HEK293 (cell line): ENCODE results near the gene HPD.

ENCODE experiments used
- ELK4 ChIP-seq: IDR thresholded peaks from 2 replicates; pipeline ENCODE4 v1.6.1; 2011; ENCODE audit warnings: mild to moderate bottlenecking, low read depth, low read length, borderline replicate concordance
- GLIS1 ChIP-seq: fragments of 450-650 bp; formaldehyde crosslinking; IDR thresholded peaks from 2 replicates; pipeline ENCODE4 v1.5.1; 2016; ENCODE audit warnings: missing biosample characterization, missing genetic modification characterization
- KLF8 ChIP-seq: fragments of 450-650 bp; formaldehyde crosslinking; IDR thresholded peaks from 2 replicates; pipeline ENCODE4 v1.5.1; 2016; ENCODE audit warnings: missing biosample characterization, missing genetic modification characterization
- OVOL3 ChIP-seq: fragments of 450-650 bp; formaldehyde crosslinking; IDR thresholded peaks from 2 replicates; pipeline ENCODE4 v1.5.1; 2016; ENCODE audit warnings: missing biosample characterization, missing genetic modification characterization
- SP2 ChIP-seq: fragments of 450-650 bp; formaldehyde crosslinking; IDR thresholded peaks from 2 replicates; pipeline ENCODE4 v1.5.1; 2016; ENCODE audit warnings: missing biosample characterization, missing genetic modification characterization
- SP3 ChIP-seq: fragments of 450-650 bp; formaldehyde crosslinking; IDR thresholded peaks from 2 replicates; pipeline ENCODE4 v1.5.1; 2016; ENCODE audit warnings: missing biosample characterization, missing genetic modification characterization
- YY2 ChIP-seq: fragments of 450-650 bp; formaldehyde crosslinking; IDR thresholded peaks from 2 replicates; pipeline ENCODE4 v1.5.1; 2016; ENCODE audit warnings: missing biosample characterization, missing genetic modification characterization
- ZBTB17 ChIP-seq: fragments of 450-650 bp; formaldehyde crosslinking; IDR thresholded peaks from 2 replicates; pipeline ENCODE4 v1.5.1; 2016; ENCODE audit warnings: missing biosample characterization, missing genetic modification characterization
- ZBTB44 ChIP-seq: fragments of 450-650 bp; IDR thresholded peaks from 2 replicates; pipeline ENCODE4 v1.5.1; 2018; ENCODE audit warnings: missing biosample characterization, mild to moderate bottlenecking, missing genetic modification characterization
- ZFP41 ChIP-seq: fragments of 450-650 bp; formaldehyde crosslinking; IDR thresholded peaks from 2 replicates; pipeline ENCODE4 v1.5.1; 2016; ENCODE audit warnings: missing biosample characterization, missing genetic modification characterization, borderline replicate concordance
- ZFP69B ChIP-seq: fragments of 450-650 bp; formaldehyde crosslinking; IDR thresholded peaks from 2 replicates; pipeline ENCODE4 v1.5.1; 2016; ENCODE audit warnings: missing biosample characterization, missing genetic modification characterization
- ZNF121 ChIP-seq: fragments of 450-650 bp; formaldehyde crosslinking; IDR thresholded peaks from 2 replicates; pipeline ENCODE4 v1.5.1; 2016; ENCODE audit warnings: missing biosample characterization, missing genetic modification characterization
- ZNF18 ChIP-seq: fragments of 450-650 bp; formaldehyde crosslinking; IDR thresholded peaks from 2 replicates; pipeline ENCODE4 v1.5.1; 2016; ENCODE audit warnings: missing biosample characterization, missing genetic modification characterization
- ZNF214 ChIP-seq: fragments of 450-650 bp; formaldehyde crosslinking; IDR thresholded peaks from 2 replicates; pipeline ENCODE4 v1.5.1; 2017; ENCODE audit warnings: missing biosample characterization, mild to moderate bottlenecking, missing genetic modification characterization, borderline replicate concordance
- ZNF23 ChIP-seq: fragments of 450-650 bp; formaldehyde crosslinking; IDR thresholded peaks from 2 replicates; pipeline ENCODE4 v1.5.1; 2016; ENCODE audit warnings: missing biosample characterization, missing genetic modification characterization, borderline replicate concordance
- ZNF26 ChIP-seq: fragments of 450-650 bp; formaldehyde crosslinking; IDR thresholded peaks from 2 replicates; pipeline ENCODE4 v1.5.1; 2016; ENCODE audit warnings: missing biosample characterization, missing genetic modification characterization
- ZNF324 ChIP-seq: fragments of 450-650 bp; formaldehyde crosslinking; IDR thresholded peaks from 2 replicates; pipeline ENCODE4 v1.5.1; 2016; ENCODE audit warnings: missing biosample characterization, missing genetic modification characterization
- ZNF335 ChIP-seq: fragments of 450-650 bp; formaldehyde crosslinking; conservative IDR thresholded peaks from 2 replicates; pipeline ENCODE4 v1.5.1; 2016; ENCODE audit warnings: missing biosample characterization, missing genetic modification characterization
- ZNF341 ChIP-seq: fragments of 450-650 bp; formaldehyde crosslinking; IDR thresholded peaks from 2 replicates; pipeline ENCODE4; 2016; ENCODE audit warnings: low read depth, missing biosample characterization, missing genetic modification characterization
- ZNF354C ChIP-seq: fragments of 450-650 bp; formaldehyde crosslinking; IDR thresholded peaks from 2 replicates; pipeline ENCODE4 v1.5.1; 2016; ENCODE audit warnings: missing biosample characterization, missing genetic modification characterization, low read depth, borderline replicate concordance
- ZNF426 ChIP-seq: fragments of 450-650 bp; formaldehyde crosslinking; IDR thresholded peaks from 2 replicates; pipeline ENCODE4 v1.5.1; 2017; ENCODE audit warnings: missing biosample characterization, missing genetic modification characterization, mild to moderate bottlenecking, inconsistent platforms, moderate library complexity
- ZNF530 ChIP-seq: fragments of 450-650 bp; formaldehyde crosslinking; IDR thresholded peaks from 2 replicates; pipeline ENCODE4 v1.5.1; 2016; ENCODE audit warnings: low read depth, missing biosample characterization, missing genetic modification characterization
- ZNF571 ChIP-seq: fragments of 450-650 bp; formaldehyde crosslinking; IDR thresholded peaks from 2 replicates; pipeline ENCODE4 v1.5.0; 2017; ENCODE audit warnings: missing biosample characterization, missing genetic modification characterization
- ZNF704 ChIP-seq: fragments of 450-650 bp; formaldehyde crosslinking; IDR thresholded peaks from 2 replicates; pipeline ENCODE4 v1.5.1; 2016; ENCODE audit warnings: missing biosample characterization, missing genetic modification characterization
- ZNF843 ChIP-seq: fragments of 450-650 bp; formaldehyde crosslinking; IDR thresholded peaks from 2 replicates; pipeline ENCODE4 v1.5.1; 2016; ENCODE audit warnings: missing biosample characterization, missing genetic modification characterization
- TF ChIP-seq, protein P1 (sequence below): fragments of 450-650 bp; formaldehyde crosslinking; IDR thresholded peaks from 2 replicates; pipeline ENCODE4 v1.5.1; 2016; ENCODE audit warnings: missing biosample characterization, missing genetic modification characterization
- TF ChIP-seq, protein P2 (sequence below): fragments of 450-650 bp; formaldehyde crosslinking; optimal IDR thresholded peaks from 2 replicates; pipeline ENCODE3; 2016; ENCODE audit warnings: missing biosample characterization, mild to moderate bottlenecking, missing genetic modification characterization

The HPD gene

GRCh38 chr12:121796855-121797751 lies 61.6 kb downstream of the HPD start (continued):
- no peak for TF ChIP-seq ZNF214 (tag by site-specific recombination)
- TF ChIP-seq ZBTB17 (tag by site-specific recombination) = peak; percentile 48
- TF ChIP-seq ZBTB44 (tag by site-specific recombination) = no peak
- TF ChIP-seq OVOL3 (tag by site-specific recombination) = no peak
- TF ChIP-seq YY2 (tag by site-specific recombination) = no peak
- no peak for TF ChIP-seq ZNF23 (tag by site-specific recombination)
- peak; percentile 58; the same call in 1 of the 2 replicates for TF ChIP-seq KLF8 (tag by site-specific recombination)
- TF ChIP-seq ZNF335 (tag by site-specific recombination) = peak; percentile 58; the same call in 1 of the 2 replicates
- TF ChIP-seq ZNF341 = peak; percentile 98
- TF ChIP-seq, protein P1, sequence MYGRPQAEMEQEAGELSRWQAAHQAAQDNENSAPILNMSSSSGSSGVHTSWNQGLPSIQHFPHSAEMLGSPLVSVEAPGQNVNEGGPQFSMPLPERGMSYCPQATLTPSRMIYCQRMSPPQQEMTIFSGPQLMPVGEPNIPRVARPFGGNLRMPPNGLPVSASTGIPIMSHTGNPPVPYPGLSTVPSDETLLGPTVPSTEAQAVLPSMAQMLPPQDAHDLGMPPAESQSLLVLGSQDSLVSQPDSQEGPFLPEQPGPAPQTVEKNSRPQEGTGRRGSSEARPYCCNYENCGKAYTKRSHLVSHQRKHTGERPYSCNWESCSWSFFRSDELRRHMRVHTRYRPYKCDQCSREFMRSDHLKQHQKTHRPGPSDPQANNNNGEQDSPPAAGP (tag by site-specific recombination) = peak; percentile 81; the same call in 1 of the 2 replicates
- TF ChIP-seq ZNF530 (tag by site-specific recombination) = no peak
- no peak for TF ChIP-seq ZNF26
- TF ChIP-seq ZNF324 (tag by site-specific recombination) = 0 out of 2 replicates have a peak, but pooled peaks have one; percentile 36
- peak; percentile 76 for TF ChIP-seq SP3 (tag by site-specific recombination)
- no peak for TF ChIP-seq ZNF704 (tag by site-specific recombination)
- peak; percentile 94 for TF ChIP-seq SP2 (tag by site-specific recombination)
- TF ChIP-seq ZNF121 (tag by site-specific recombination) = no peak
- no peak for TF ChIP-seq ZNF426
- TF ChIP-seq ZFP69B (tag by site-specific recombination) = peak; percentile 87
- 0 out of 2 replicates have a peak, but pooled peaks have one; percentile 36 for TF ChIP-seq ZNF843
- no peak for TF ChIP-seq ZNF571 (tag by site-specific recombination)
- peak; percentile 99 for TF ChIP-seq GLIS1 (tag by site-specific recombination)
- TF ChIP-seq ZFP41 (tag by site-specific recombination) = no peak
- TF ChIP-seq ZNF18 (tag by site-specific recombination) = peak; percentile 75
- TF ChIP-seq ZNF354C = no peak
- no peak for TF ChIP-seq ELK4
- TF ChIP-seq, protein P2, sequence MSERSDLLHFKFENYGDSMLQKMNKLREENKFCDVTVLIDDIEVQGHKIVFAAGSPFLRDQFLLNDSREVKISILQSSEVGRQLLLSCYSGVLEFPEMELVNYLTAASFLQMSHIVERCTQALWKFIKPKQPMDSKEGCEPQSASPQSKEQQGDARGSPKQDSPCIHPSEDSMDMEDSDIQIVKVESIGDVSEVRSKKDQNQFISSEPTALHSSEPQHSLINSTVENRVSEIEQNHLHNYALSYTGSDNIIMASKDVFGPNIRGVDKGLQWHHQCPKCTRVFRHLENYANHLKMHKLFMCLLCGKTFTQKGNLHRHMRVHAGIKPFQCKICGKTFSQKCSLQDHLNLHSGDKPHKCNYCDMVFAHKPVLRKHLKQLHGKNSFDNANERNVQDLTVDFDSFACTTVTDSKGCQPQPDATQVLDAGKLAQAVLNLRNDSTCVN (tag by site-specific recombination) = peak; percentile 29
